HG03097 (cell line): ENCODE results near the gene ME3.

Experiments
- ATAC-seq: cut with Tn5 transposase; IDR thresholded peaks from one replicate; pipeline ENCODE4 v1.9.1; 2021; ENCODE audit not compliant: unreplicated experiment, low FRiP score

The ME3 gene

DNA sequence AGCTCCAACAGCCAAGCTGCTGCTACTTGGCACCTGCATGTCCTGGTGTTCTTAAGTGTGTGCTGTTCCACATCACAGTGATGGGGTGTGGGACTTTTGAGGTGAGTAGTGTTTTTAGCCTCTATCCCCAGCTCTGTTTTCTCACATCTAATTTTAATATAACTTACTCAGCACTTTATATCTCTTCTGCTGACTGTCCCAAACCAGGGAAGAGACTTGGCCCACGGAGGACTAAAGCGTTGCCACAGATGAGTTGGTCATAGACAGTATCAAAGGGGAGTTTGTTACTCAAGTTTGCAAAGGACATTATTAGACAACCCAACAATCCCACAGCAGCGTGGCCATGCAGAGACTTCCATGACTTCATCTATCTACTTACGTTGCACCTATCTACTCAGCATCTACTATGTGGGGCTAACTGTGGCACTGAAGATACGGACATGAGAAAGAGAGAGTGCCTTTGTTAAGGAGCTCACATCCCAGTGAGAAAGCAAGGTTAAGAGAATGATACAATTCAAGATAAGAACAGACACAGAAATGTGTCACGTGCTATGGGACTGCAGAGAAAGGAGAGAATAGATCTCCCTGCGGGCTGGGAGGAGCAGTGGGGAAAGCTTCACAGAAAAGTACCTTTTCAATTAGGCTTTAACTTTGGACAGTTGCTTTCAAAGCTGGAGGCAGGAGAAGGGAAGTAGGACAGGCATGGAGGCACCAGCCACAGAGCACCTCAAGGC, 82.4 kb downstream of the ME3 start:
- ATAC-seq = no peak

DNA sequence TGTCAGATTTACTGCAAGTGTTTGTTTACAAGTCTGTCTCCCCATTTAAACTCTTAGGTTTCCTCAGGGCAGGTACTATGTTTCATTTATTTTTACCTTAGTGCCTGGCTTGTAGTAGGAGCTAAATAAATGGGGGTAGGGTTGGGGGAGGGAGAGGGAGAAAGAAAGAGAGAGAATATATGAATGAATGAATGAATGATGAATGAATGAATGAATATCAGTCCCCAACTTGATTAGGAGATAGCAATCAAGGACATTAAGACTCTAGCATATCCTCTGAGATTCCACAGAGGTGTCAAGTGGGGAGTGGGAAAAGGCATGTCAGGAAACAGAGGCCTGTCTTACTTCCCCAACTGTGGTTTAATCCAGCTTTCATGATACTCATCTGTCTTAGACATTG, 83.2 kb downstream of the ME3 start:
- ATAC-seq = no peak

DNA sequence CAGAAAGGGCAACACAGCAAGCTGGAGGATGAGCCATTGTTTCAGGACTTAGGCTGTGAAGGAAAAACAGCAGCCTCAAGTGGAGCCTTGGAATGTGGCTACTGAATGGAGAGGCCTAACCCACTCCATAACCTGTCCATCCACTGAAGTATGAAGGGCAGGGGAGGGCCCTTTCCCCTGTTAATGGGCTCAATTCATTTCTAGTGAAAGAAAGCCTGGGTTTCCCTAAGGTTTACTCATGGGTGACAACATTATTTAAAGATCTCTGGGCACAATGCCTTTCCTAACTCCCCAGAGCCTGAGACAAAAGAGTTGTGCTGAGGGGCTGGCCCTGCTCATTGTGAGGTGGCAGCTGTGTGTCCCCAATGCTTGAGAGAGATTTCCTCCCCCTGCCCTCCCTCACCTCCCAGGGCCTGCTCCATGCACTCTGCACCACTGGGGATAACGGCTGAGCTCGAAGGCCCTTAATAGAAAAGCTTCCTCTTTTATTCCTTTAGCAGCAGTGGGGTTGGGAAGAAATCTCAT, 83.8 kb downstream of the ME3 start:
- ATAC-seq = no peak

DNA sequence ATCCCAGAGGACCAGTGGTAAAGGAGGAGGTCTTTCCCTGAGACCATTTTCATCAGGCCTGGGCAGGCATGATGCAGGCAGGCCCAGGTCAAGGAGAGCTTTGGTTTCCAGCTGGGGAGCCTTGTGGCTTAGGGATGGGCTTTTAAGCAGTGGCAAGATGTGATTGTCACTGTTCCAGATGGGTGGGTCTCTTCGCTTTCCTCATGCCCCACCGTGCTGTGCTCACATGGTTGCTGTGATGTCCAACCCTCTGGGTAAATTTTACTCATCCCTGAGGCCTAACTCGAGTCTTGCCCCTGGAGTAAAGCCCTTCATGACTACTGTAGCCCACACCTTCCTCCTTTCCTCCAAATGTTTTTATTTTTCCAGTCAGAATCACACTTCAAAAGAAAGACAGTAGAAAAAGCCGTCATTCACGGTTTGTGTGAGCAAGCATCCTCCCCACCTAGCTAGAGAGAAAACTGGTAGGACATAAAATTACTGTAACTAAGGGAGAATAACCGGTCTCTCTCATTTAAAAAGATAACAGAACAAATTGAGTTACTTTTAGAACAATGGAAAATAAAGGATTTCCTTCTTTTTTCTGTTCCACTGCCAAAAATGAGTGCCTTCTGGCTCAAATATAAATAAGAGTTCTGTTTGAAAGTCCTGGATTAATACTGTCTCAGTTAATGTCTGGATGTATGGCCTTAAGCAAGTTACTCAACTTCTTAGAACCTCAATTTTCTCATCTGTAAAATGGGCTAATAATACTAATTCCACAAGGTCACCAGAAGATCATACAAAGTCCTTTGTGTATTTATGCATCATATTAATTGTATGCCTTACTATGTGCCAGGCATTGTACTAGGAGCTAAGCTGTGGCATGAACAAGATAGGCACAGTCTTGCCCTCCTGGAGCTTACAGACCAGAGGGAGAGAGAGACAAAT, 84.9 kb downstream of the ME3 start:
- ATAC-seq = no peak

DNA sequence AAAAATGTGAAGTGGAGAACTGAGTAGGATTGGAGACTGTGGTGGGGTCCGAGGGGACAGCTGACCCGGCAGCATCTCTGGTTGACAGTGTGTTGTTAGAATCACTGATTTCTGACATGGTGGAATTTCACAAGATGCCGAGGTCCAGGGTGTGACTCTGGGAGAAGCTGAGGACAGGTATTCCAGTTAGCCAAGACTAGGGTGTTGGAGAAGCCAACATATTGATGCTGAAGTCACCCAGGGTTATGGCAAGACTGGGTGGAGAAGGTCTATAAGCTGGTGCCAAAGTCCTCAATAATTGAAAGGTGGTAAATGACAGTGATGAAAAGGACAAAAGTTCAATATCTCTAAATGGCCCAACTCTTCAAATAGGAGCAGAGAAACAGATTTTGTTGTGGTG, 86.1 kb downstream of the ME3 start:
- no peak for ATAC-seq

DNA sequence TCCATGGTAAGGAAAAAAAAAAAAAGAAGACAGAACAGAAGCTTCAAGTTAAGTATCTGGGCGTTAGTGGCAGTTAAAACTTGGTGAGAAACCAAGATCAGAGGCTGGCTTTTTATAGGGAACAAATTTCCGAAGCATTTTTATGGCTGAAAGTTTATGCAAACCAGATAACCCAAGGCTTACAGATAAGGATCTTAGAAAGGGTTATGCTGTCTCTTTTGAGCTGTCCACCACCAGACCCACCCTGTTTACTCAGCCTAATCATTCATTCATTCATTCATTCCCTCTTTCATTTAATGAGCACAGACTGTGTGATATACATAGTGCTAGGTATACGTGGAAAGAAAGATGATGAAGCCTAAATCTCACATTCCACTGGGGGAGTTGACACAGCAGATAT, 89.5 kb downstream of the ME3 start:
- ATAC-seq = no peak

DNA sequence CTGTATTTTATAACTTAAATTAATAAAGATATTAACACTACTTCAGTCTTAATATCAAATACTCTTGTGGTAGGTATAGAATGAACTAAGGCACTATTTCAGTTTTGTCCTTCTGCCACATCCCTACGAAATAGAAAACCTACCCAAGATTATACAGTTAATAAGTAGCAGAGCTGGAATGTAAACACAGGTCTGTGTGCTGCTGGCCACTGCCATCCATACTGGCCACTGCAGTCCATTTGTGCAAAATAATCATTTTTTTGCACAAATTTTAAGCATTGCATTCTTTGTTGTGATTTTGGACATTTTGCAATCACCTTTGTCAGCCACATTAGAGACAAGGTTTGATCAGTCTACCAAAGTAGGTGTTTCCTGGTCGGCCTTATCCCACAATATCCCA, 91.9 kb downstream of the ME3 start:
- no peak for ATAC-seq

DNA sequence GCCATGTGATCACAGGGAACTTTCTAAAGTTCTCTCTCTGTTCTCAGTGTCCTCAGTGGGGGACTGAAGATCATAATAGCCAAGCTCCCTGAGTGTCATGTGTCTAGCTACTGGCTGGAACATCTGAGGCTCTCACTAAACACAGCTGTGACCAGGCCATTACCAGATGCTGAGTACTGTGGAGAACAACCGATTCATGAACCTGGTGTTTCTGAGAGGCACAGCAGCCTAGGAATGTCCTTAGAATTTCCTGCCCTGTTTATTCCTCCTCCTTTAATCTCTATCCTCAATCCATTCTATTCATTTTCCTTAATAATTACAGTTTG, 93.0 kb downstream of the ME3 start:
- ATAC-seq = no peak

DNA sequence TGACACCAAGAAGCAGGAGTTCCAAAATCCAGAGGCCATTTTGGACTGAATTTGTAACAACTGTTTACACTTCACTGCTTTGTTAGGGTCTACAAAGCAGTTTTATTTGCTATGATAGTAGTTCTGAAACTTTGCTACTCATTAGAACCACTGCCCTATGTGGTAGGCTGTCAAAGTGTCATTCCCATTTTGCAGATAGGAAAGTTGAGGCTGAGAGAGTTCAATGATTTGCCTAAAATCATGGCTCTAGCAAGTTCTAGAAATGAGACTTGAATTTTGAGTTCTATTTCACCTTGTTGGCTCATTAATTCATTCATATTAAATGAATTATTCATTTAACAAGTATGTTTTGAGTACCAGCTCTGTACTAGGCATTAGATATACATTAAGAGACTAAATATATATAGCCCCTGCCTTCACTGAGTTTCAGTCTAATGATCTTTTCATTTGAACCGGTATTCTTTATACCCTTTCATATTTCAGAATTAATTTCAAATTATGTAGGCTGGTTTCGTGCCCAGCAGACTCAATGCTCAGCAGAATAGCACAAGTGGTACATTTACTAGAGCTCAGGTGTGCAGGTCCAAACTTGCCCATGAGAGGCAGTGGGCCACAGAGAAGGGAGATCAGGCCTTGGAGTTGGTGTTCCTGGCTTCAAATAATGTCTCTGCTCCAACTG, 93.5 kb downstream of the ME3 start:
- ATAC-seq = no peak

DNA sequence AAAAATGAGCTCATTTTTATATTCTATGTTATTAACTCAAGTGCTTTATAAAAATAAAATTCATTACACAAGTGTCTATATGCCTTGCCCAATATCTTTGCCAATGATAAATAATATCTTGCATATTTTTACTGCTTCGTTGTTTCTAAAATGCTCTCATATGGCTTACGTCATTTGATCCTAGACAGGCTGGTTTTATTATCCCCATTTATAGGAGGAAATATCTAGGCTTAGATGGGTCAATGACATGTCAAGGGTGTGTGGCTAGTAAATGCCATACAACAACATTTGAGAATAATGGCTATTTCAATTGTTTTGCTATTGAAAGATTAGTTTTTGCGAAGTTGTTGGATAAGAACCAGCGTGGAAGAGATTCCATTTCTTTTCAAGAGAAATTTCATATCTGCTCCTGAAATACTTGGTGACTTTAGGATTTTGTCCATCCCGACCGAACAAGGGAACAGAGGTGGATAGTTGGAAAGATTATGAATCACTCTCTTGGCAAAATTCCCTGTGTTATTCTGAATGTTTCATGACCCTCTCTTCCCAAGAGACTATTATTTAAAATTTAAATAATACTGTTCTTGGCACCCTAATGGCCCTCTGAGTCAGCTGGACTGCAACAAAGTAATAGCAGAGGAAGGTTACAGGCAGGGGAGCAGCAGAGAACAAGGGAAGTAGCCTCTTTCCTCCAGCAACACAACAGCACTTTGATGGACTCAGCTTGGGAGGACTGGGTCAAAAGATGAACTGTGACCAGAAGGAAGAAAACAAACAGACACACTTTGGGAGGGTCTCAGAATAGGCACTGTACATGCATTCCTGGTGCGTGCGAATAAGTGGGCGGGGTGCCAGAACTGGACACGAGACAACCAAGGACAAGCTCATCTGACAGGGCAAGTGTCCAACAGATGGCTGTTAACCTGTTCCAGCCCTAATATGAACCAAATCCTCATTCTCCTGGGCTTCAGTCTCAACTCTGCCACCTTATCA, 94.5 kb downstream of the ME3 start:
- ATAC-seq = no peak

DNA sequence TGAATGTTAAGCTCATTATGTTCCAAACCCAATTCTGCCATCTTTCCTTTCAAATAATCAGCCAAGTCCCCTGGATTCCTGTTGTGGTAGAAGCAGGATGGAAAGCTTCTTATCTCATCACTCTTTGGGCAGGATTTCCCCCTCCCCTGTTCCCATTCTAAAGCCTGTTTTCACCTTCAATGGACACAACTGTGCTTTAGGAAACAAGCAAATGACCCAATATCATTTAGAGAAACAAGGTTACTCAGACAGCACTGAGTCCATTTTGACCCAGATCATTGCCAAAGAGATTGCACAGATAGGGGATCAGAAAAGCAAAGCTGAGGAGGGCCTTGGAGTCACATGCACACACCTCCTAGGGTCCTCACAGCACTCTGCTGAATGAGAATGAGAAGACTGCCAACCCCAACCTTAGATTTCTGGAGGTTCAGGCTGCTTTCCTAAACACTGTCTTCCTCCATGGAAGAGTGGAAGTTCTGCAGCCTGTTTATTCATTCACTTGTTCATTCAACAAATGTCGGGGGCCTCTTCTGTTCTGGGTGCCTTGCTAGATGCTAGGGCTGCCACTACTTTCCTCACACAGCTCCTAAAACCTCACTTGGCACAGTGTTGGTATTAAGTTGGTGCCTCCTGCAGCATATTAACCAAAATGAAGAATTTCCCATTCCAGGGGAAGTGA, 95.3 kb downstream of the ME3 start:
- ATAC-seq = no peak

DNA sequence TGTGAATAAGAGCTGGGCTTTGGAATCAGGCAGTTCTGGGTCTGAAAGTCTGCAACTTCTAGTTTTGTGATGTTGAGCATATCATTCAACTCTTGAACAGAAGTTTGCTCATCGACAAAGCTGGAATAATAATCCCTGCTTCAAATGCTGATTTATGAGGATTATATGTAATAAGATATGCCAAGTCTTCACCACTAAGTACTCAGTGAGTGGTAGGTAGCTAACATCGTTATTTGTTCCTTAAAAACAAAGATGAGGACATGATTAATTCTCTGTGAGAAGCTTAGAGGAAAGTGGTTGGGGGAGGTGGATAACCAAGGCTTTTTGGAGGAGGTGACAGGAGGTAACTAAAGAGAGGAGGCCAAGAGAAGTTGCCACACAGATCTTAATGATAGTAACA, 96.5 kb downstream of the ME3 start:
- no peak for ATAC-seq

DNA sequence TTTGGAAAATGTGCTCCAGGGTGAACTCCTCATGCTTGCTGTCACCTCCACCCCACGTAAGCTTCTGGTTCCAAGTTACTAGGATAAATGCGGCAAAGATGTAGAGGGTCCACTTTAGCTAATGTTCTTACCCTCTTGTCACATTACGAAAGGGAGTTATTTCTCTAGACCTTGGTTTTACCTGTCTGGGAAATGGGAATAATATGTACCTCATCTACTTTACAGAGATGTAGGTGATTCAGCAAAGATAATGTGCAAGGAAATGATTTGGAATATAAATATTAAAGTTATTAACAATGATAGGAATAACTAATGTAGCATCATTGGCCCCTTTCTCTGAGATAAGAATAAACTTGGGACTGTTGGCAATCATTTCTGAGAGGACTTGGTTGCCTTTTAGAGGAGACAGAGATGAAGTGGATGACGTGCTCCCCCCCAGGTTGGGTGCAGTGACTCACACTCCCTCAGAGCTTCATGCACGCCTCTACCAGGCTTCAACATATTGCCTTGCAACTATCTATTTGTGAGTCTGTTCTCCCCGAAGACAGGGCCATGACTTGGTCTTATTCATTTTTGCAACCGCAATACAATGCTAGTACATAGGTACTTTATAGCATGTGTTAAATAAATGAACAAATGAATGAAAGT, 97.1 kb downstream of the ME3 start:
- no peak for ATAC-seq

DNA sequence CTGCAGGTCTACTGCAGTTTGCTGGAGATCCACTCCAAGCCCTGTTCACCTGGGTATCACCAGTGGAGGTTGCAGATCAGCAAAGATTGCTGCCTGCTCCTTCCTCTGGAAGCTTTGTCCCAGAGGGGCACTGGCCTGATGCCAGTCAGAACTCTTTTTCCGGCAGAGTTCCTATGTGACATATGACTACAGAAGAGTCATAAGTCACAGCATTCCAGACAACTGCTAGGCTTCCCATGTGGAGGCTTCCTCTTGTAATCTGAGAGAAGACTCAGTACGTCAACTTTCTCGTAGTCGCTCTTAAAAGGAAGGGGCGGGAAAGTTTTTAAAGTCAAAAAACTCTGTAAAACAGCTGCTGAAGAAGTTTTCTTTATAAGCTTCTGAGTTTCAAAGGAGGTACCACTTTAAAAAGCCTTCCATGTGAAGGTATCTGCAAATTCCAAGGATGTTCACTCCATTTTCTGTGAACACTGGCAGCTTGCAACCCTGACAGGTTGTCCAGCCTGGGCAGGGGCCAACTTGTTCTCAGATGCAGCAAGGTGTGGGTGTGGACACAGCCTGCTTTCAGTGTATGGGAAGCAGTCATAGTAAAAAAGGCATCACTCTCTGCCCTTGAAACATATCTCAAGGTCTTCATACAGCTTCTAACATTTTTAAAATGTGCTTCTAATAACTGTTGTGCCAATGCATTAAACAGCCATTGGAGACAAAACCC, 97.8 kb downstream of the ME3 start:
- no peak for ATAC-seq

DNA sequence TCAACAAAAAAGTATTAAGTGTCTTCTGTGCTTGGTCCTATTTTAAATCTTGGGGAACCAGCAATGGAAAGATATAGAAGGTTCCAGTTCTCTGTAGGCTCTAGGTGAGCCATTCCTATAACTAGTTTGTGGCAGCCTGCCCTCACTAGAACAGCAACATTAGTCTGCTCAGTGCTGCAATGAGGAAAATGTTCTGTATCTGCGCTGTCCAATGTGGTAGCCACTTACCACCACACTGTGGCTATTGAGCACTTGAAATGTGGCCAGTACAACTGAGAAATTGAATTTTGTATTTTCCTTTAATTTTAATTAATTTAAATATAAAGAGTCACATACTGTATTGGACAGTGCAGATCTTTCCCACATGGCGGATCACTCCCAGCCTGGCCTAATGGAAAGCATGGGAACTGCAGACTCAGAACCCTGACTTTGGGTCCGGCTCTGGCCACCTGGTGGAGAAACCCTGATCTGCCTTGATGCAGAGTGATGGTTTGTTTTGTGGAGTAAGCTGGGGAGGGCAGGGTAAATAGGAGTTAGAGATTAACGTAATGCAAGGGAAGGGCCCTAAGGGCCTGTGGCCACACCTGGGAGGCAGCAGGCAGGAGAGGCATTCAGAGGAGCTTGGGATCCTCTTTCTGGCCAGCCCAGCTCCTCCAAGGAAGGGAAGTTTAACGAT, 101.0 kb downstream of the ME3 start:
- no peak for ATAC-seq

DNA sequence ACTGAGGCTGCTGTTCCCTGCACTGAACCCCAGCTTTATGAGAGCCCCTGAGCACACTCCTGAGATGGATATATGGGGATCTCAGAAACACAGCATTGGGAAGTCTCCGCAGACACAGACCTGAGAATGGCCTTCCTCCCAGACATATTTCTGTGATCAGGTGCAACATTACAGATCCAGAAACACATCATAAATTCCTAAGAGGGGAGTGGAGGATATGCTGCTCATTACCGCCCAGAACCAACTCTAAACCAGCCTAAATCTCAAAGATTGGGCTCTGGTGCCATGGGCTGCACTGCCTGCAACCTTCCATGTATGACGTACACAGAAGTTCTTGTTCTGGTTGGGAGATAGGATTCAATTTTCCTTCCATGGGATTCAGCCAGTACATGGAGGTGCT, 102.0 kb downstream of the ME3 start:
- ATAC-seq = no peak

DNA sequence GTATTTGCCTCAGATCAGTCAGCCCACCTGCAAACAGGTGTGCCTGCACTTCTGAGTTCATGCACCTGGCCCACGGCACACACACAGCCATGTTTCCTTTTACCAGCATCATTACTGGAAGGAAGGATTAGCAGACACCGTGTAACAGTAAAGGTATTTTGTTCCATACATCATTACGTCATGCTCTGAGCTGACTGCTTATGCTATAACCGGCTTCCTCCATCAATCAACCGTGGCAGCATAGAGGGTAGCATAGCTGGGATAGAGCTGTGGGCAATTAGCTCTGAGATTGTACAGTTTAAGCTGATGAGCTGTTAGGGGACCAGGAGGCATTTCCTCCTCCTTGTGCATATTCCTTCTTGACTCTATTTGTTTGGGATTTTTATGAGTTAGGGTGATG, 102.4 kb downstream of the ME3 start:
- no peak for ATAC-seq

DNA sequence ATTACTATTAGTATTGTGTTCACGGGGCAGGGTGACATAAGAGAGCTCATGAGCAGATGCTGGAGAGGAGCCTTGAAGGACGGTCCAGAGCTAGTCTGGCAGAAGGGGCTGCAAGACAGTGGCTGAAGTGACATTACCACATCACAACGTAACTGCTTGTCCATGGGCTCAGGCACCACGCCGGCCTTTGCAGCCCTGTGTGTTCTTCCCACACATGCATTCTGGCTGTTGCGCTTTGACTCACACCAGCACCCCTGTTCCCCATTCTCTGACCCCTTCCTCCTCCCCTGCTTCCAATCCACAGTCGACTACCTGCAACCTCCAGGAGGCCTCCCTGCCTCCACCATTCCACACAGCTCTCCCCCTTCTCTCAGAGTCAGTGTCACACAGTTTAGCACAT, 103.3 kb downstream of the ME3 start:
- ATAC-seq = no peak
